ENCODE measurements around the gene ALPG. TPM values are rescaled to one million over a fixed set of nuclear protein-coding genes. Genes with fewer than 3 reads are reported as not detected.

ALPG gene
- total and polyA plus RNA-seq, 2 of the 13 experiments (the other 11 are each of a cell fraction or from before 2014, with no cell fraction given), result not detected

DNA sequence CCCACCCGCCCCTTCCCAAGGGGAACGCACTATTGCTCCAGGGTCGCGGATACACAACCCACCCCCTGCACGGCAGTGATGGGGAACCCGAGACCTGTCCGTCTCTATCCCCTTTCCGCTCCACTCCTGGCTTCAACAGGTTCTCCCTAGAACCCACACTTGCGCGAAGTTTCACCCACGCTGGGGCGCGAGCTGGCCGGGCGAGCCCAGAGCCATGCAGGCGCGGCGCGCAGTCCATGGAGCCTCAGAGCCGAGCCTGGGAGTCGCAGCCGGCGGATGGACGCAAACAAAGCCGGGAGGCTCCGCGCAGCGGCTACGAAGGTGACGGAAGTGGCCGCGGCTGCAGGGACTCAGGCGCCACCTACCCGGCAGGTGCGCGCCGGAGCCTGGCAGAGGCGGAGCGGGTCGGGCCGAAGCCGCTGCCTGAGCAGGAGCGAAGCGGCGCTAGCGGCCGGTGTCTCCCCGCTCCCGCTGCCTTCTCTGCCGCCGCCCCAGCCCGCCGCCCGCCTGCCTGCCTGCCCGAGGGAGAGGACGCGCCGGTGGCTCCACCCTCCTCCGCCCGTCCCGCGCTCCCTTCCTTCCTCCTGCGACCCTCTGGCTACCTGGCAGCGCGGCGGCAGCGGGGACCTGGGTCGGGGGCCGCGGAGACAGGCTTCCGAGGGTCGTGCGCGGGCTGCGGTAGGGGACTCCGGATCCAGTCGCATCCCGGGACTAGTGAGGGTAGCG, 14.0 kb downstream of the ALPG start (continued):
- TF ChIP-seq ATF3 (CRISPR knock-in tag; IDR thresholded peaks at IDR 0.05) (no peak), MTF2 (CRISPR knock-in tag; IDR thresholded peaks at IDR 0.05; ENCODE audit: borderline replicate concordance) (peak; percentile 90; the same call in 1 of the 2 replicates), CBX1 (IDR thresholded peaks at IDR 0.05; ENCODE audit: low read depth) (no peak), ZSCAN29 (CRISPR knock-in tag; conservative IDR thresholded peaks at IDR 0.05) (0 out of 2 replicates have a peak, but pooled peaks have one; percentile 36), RELA (CRISPR knock-in tag; IDR thresholded peaks at IDR 0.05) (0 out of 2 replicates have a peak, but pooled peaks have one; percentile 25), NR2C2 (CRISPR knock-in tag; IDR thresholded peaks at IDR 0.05; ENCODE audit: borderline replicate concordance) (no peak), GMEB1 (CRISPR knock-in tag; IDR thresholded peaks at IDR 0.05; ENCODE audit: borderline replicate concordance) (no peak), AGO1 (IDR thresholded peaks at IDR 0.05; ENCODE audit: low read depth, low read length, poor library complexity, severe bottlenecking) (peak; percentile 46), HOXA5 (CRISPR knock-in tag; IDR thresholded peaks at IDR 0.05) (no peak), EEA1 (CRISPR knock-in tag; IDR thresholded peaks at IDR 0.05; ENCODE audit: borderline replicate concordance) (0 out of 2 replicates have a peak, but pooled peaks have one; percentile 24), MTA3 (CRISPR knock-in tag; IDR thresholded peaks at IDR 0.05) (no peak), NR2F2 (IDR thresholded peaks at IDR 0.05; ENCODE audit: borderline replicate concordance, low read depth) (no peak)
- TF ChIP-seq, protein P1, sequence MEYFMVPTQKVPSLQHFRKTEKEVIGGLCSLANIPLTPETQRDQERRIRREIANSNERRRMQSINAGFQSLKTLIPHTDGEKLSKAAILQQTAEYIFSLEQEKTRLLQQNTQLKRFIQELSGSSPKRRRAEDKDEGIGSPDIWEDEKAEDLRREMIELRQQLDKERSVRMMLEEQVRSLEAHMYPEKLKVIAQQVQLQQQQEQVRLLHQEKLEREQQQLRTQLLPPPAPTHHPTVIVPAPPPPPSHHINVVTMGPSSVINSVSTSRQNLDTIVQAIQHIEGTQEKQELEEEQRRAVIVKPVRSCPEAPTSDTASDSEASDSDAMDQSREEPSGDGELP (IDR thresholded peaks at IDR 0.05; ENCODE audit: borderline replicate concordance, low read depth), result no peak
- TF ChIP-seq, protein P2, sequence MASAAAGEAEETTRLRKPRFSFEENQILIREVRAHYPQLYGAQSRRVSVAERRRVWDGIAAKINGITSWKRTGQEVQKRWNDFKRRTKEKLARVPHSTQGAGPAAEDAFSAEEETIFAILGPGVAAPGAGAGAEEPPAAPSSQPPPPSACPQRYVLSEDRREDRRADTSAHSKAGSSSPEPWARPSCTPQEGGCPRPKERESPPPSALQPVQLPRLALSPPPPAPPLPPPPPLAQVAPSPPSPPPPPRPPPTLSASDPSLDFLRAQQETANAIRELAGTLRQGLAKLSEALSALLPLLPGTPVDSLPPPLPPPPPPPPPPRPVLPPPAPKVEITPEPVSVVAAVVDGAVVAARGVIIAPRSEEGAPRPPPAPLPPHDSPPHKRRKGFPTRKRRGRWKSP (CRISPR knock-in tag; IDR thresholded peaks at IDR 0.05), result peak; percentile 58; the same call in 1 of the 2 replicates
- TF ChIP-seq, protein P3, sequence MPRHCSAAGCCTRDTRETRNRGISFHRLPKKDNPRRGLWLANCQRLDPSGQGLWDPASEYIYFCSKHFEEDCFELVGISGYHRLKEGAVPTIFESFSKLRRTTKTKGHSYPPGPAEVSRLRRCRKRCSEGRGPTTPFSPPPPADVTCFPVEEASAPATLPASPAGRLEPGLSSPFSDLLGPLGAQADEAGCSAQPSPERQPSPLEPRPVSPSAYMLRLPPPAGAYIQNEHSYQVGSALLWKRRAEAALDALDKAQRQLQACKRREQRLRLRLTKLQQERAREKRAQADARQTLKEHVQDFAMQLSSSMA (CRISPR knock-in tag; IDR thresholded peaks at IDR 0.05), result no peak
- TF ChIP-seq, protein P4, sequence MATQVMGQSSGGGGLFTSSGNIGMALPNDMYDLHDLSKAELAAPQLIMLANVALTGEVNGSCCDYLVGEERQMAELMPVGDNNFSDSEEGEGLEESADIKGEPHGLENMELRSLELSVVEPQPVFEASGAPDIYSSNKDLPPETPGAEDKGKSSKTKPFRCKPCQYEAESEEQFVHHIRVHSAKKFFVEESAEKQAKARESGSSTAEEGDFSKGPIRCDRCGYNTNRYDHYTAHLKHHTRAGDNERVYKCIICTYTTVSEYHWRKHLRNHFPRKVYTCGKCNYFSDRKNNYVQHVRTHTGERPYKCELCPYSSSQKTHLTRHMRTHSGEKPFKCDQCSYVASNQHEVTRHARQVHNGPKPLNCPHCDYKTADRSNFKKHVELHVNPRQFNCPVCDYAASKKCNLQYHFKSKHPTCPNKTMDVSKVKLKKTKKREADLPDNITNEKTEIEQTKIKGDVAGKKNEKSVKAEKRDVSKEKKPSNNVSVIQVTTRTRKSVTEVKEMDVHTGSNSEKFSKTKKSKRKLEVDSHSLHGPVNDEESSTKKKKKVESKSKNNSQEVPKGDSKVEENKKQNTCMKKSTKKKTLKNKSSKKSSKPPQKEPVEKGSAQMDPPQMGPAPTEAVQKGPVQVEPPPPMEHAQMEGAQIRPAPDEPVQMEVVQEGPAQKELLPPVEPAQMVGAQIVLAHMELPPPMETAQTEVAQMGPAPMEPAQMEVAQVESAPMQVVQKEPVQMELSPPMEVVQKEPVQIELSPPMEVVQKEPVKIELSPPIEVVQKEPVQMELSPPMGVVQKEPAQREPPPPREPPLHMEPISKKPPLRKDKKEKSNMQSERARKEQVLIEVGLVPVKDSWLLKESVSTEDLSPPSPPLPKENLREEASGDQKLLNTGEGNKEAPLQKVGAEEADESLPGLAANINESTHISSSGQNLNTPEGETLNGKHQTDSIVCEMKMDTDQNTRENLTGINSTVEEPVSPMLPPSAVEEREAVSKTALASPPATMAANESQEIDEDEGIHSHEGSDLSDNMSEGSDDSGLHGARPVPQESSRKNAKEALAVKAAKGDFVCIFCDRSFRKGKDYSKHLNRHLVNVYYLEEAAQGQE (IDR thresholded peaks at IDR 0.05; ENCODE audit: borderline replicate concordance in 1 of 2, low read depth in 1 of 2, low read length in 2 of 2), result no peak
- TF ChIP-seq, protein P5, sequence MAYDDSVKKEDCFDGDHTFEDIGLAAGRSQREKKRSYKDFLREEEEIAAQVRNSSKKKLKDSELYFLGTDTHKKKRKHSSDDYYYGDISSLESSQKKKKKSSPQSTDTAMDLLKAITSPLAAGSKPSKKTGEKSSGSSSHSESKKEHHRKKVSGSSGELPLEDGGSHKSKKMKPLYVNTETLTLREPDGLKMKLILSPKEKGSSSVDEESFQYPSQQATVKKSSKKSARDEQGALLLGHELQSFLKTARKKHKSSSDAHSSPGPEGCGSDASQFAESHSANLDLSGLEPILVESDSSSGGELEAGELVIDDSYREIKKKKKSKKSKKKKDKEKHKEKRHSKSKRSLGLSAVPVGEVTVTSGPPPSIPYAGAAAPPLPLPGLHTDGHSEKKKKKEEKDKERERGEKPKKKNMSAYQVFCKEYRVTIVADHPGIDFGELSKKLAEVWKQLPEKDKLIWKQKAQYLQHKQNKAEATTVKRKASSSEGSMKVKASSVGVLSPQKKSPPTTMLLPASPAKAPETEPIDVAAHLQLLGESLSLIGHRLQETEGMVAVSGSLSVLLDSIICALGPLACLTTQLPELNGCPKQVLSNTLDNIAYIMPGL (CRISPR knock-in tag; IDR thresholded peaks at IDR 0.05; ENCODE audit: borderline replicate concordance in 1 of 2, low read depth in 1 of 2), result peak in 1 of 2 experiments; percentile 30; a peak in 1 of 4 replicates

All from HepG2 (cell line).